ENCODE data around the gene MACC1. TPM values are rescaled to one million over a fixed set of nuclear protein-coding genes. Genes with fewer than 3 reads are reported as not detected.

The MACC1 gene
- total and polyA plus RNA-seq, 2 experiments from 2014 or later, result 3.4 to 13.4 TPM

DNA sequence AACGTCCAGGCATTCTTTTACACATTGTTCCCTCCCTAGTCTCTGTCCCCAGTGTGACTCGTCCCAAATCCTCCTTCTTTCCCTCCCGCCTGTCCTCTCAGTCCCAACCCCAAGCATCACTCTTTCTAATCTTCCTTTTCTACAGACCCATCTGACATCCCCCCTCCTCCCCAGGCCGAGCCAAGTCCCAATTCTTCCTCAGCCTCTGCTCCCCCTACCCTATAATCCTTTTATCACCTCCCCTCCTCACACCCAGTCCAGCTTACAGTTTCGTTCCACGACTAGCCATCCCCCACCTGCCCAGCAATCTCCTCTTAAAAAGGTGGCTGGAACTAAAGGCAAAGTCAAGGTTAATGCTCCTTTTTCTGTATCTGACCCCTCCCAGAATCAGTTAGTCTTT is 95.1 kb downstream of the MACC1 start:
- H3K36me3 ChIP-seq (ENCODE audit: insufficient read depth), result no peaks in the 10 kb centered on the region; the same call in 1 of the 2 replicates
- H3K4me1 ChIP-seq (ENCODE audit: insufficient read depth), result peaks cover 43% of the 10 kb centered on the region
- H3K36me3 Mint-ChIP-seq (ENCODE audit: low read depth), result peaks cover 30% of the 10 kb centered on the region
- H3K9me3 Mint-ChIP-seq, result peaks cover 7% of the 10 kb centered on the region; the same call in 2 of the 3 replicates
- H3K27ac Mint-ChIP-seq, result no peak overlapping the region; the same call in none of the 2 replicates
- peak overlapping the region; percentile 81 for H3K4me2 ChIP-seq
- no peak overlapping the region; the same call in 2 of the 3 replicates for H3K4me3 Mint-ChIP-seq
- H3K4me3 ChIP-seq, result peak overlapping the region; percentile 66
- H4K20me1 ChIP-seq (replicated peaks; ENCODE audit: insufficient read depth), result no peaks in the 10 kb centered on the region
- H3K79me2 ChIP-seq (replicated peaks; ENCODE audit: insufficient read depth), result peaks cover 68% of the 10 kb centered on the region
- H3F3A ChIP-seq (replicated peaks; ENCODE audit: low read depth), result no peaks in the 10 kb centered on the region
- no peaks in the 10 kb centered on the region for H3K27me3 Mint-ChIP-seq (ENCODE audit: insufficient read depth, low read depth, poor library complexity)
- DNase-seq (ENCODE audit: low spot score) (no peak), ATAC-seq (no peak)
- H3K9me2 ChIP-seq (ENCODE audit: insufficient read depth), result no peaks in the 10 kb centered on the region
- H2AFZ ChIP-seq, result no peak overlapping the region
- peak overlapping the region; percentile 99 for H3K27ac ChIP-seq (ENCODE audit: low read depth)
- H3K27me3 ChIP-seq (ENCODE audit: insufficient read depth), result no peaks in the 10 kb centered on the region
- TF ChIP-seq CREB1 (CRISPR knock-in tag; IDR thresholded peaks at IDR 0.05; ENCODE audit: low read depth), result no peak
- no peak for TF ChIP-seq ZNF331 (CRISPR knock-in tag; IDR thresholded peaks at IDR 0.05; ENCODE audit: low read depth)
- TF ChIP-seq, protein P1, sequence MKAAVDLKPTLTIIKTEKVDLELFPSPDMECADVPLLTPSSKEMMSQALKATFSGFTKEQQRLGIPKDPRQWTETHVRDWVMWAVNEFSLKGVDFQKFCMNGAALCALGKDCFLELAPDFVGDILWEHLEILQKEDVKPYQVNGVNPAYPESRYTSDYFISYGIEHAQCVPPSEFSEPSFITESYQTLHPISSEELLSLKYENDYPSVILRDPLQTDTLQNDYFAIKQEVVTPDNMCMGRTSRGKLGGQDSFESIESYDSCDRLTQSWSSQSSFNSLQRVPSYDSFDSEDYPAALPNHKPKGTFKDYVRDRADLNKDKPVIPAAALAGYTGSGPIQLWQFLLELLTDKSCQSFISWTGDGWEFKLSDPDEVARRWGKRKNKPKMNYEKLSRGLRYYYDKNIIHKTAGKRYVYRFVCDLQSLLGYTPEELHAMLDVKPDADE (IDR thresholded peaks at IDR 0.05), result no peak
- peak; percentile 56 for TF ChIP-seq POLR2AphosphoS5 (IDR thresholded peaks at IDR 0.05; ENCODE audit: low read depth)
- TF ChIP-seq ZNF462 (CRISPR knock-in tag; IDR thresholded peaks at IDR 0.05), result no peak
- TF ChIP-seq REST (IDR thresholded peaks at IDR 0.05; ENCODE audit: unreplicated experiment), result no peak
- H3K4me1 Mint-ChIP-seq, result peaks cover 29% of the 10 kb centered on the region

Data from GM23338 (cell line).